Neural progenitor cell (in vitro differentiated cells): ENCODE results near the gene HSD17B4.

Source experiments
- CTCF ChIP-seq: fragments of 200-600 bp; sonication (generic); IDR thresholded peaks from 2 replicates; pipeline ENCODE4 v1.5.1; 2017; ENCODE audit warnings: antibody characterized with exemption, mild to moderate bottlenecking
- EZH2phosphoT487 ChIP-seq: fragments of 200-600 bp; sonication (generic); IDR thresholded peaks from 2 replicates; pipeline ENCODE4 v1.6.1; 2017; ENCODE audit warnings: antibody characterized with exemption

GRCh38 chr5:119521232-119521631, 68.9 kb downstream of the HSD17B4 start:
- TF ChIP-seq CTCF (no peak), EZH2phosphoT487 (no peak)
